Body of pancreas (tissue), 4 donors: ENCODE results near the gene GRIA4. TPM values are rescaled to one million over a fixed set of nuclear protein-coding genes. Genes with fewer than 3 reads are reported as not detected.
"Not testable (repeated sequence)": the region's sequence is repeated elsewhere in the genome, so short reads cannot be mapped to it uniquely, and the experiment has no call there.

Experiments used
- ATAC-seq: fragments of 150-250 bp; one replicate; pipeline ENCODE4 v1.9.1; 2016
- DNase-seq, 4 donors: peaks; one replicate each; pipeline ENCODE4 v3.0.0-alpha.2; 2019
- H3K27ac ChIP-seq, 4 donors: fragments of 200-600 bp; sonication (generic); 1 replicate in 3 of 4; 2 replicates in 1 of 4; pipeline versions ENCODE4 v1.5.1 to v1.6.1; 2016 to 2019; ENCODE audit warnings: mild to moderate bottlenecking in 1 of 4, mixed read lengths in 1 of 4, moderate library complexity in 1 of 4
- H3K27me3 ChIP-seq, 2 donors: fragments of 200-600 bp; sonication (generic); one replicate each; pipeline ENCODE4 v1.6.0; 2016; ENCODE audit warnings: mild to moderate bottlenecking in 1 of 2
- H3K36me3 ChIP-seq, 2 donors: fragments of 200-600 bp; sonication (generic); replicated peaks in 1 of 2; 2 replicates each; pipeline ENCODE4 v1.5.1; 2016; ENCODE audit warnings: low read depth in 2 of 2; ENCODE audit not compliant: insufficient read depth in 1 of 2
- H3K4me1 ChIP-seq: fragments of 200-600 bp; sonication (generic); one replicate; pipeline ENCODE4 v1.6.0; 2016
- H3K4me3 ChIP-seq, 2 donors: fragments of 200-600 bp; sonication (generic); 1 replicate in 1 of 2; 2 replicates in 1 of 2; pipeline ENCODE4 v1.5.1; 2016 to 2019
- H3K9me3 ChIP-seq, 3 donors: fragments of 200-600 bp; sonication (generic); 1 replicate in 2 of 3; 2 replicates in 1 of 3; pipeline ENCODE4 v1.5.1; 2016
- CTCF ChIP-seq, 7 experiments: fragments of 450-650 bp in 4 of 7; fragments of 200-600 bp in 3 of 7; sonication (generic) in 3 of 7; IDR thresholded peaks; one replicate each; pipeline ENCODE4 v1.5.1; 2016 to 2019; ENCODE audit warnings: antibody characterized with exemption in 7 of 7
- POLR2A ChIP-seq, 3 donors: fragments of 450-650 bp; IDR thresholded peaks; one replicate each; pipeline ENCODE4 v1.6.1; 2016; ENCODE audit warnings: antibody characterized with exemption in 3 of 3, mild to moderate bottlenecking in 2 of 3
- WGBS, 2 donors: methylation state at CpG; one replicate each; pipeline ENCODE4 v1.1.5; 2017; 5-methylcytosine and 5-hydroxymethylcytosine counted together
- intact Hi-C: fragments of 100-400 bp; cut with DNase I; formaldehyde crosslinking; loops from one replicate; pipeline ENCODE4 v1.15.1; 2023
- total RNA-seq, 2 donors: library from RNA; depleted of rRNA; stranded (reverse); fragments of >200 nt; gene quantifications; one replicate each; pipeline ENCODE4 v1.1.0, GENCODE V29; 2016

GRIA4 gene
- total RNA-seq, 2 donors from 2014 or later = 0.26 TPM; not detected in 1

GRCh38 chr11:105870516-105871113 lies 260.7 kb downstream of the GRIA4 start:
- Histone ChIP-seq H3K4me1 (no peaks in the 10 kb centered on the region), H3K4me3 (no peak overlapping the region), H3K36me3 (no peaks in the 10 kb centered on the region), H3K9me3 (no peaks in the 10 kb centered on the region), H3K27me3 (no peaks in the 10 kb centered on the region), H3K27ac (no peak overlapping the region)
- DNase-seq (no peak), ATAC-seq (no peak)
- TF ChIP-seq POLR2A (IDR thresholded peaks at IDR 0.05) (no peak), CTCF (IDR thresholded peaks at IDR 0.05) (no peak)
- 62 to 70% methylated on average over 8 of the region's 8 CpGs for whole genome bisulfite sequencing, 2 donors
- intact Hi-C loops = no loop called here

- H3K4me1 ChIP-seq = no peaks in the 10 kb centered on the region
- H3K27ac ChIP-seq = no peak overlapping the region
- H3K27me3 ChIP-seq = no peaks in the 10 kb centered on the region
- H3K9me3 ChIP-seq = no peaks in the 10 kb centered on the region
- DNase-seq (no peak), ATAC-seq (no peak)
- 84 to 93% methylated on average over 2 to 3 of the region's 3 CpGs for WGBS, 2 donors
- intact Hi-C loops = no loop called here
- TF ChIP-seq CTCF (IDR thresholded peaks at IDR 0.05) = no peak
- TF ChIP-seq POLR2A (IDR thresholded peaks at IDR 0.05) = no peak
- no peak overlapping the region for H3K4me3 ChIP-seq
- no peaks in the 10 kb centered on the region for H3K36me3 ChIP-seq
Measured at GRCh38 chr11:105878510-105878909, 268.6 kb downstream of the GRIA4 start.

GRCh38 chr11:105878927-105879326 lies 269.1 kb downstream of the GRIA4 start:
- 67 to 84% methylated on average over 5 of the region's 5 CpGs for WGBS, 2 donors
- ATAC-seq, H3K4me1 ChIP-seq, H3K9me3 ChIP-seq, H3K4me3 ChIP-seq, DNase-seq, H3K27me3 ChIP-seq, H3K27ac ChIP-seq, intact Hi-C loops, H3K36me3 ChIP-seq: not testable (repeated sequence)

- intact Hi-C loops = no loop called here
- Histone ChIP-seq H3K4me3 (no peak overlapping the region), H3K27ac (no peak overlapping the region), H3K4me1 (no peaks in the 10 kb centered on the region), H3K36me3 (no peaks in the 10 kb centered on the region), H3K27me3 (no peaks in the 10 kb centered on the region), H3K9me3 (no peaks in the 10 kb centered on the region)
- DNase-seq (no peak), ATAC-seq (no peak)
- TF ChIP-seq POLR2A (IDR thresholded peaks at IDR 0.05) (no peak), CTCF (IDR thresholded peaks at IDR 0.05) (no peak)
Measured at GRCh38 chr11:105881027-105881426, 271.2 kb downstream of the GRIA4 start.

- H3K4me1 ChIP-seq = no peaks in the 10 kb centered on the region
- DNase-seq = no peak
- ATAC-seq = no peak
- H3K36me3 ChIP-seq = no peaks in the 10 kb centered on the region
- TF ChIP-seq CTCF (IDR thresholded peaks at IDR 0.05) (no peak), POLR2A (IDR thresholded peaks at IDR 0.05) (no peak)
- 47 to 54% methylated on average over 3 of the region's 3 CpGs for WGBS, 2 donors
- H3K27ac ChIP-seq = no peak overlapping the region
- intact Hi-C loops = no loop called here
- H3K9me3 ChIP-seq = no peaks in the 10 kb centered on the region
- H3K4me3 ChIP-seq = no peak overlapping the region
- no peaks in the 10 kb centered on the region for H3K27me3 ChIP-seq
Measured at GRCh38 chr11:105884436-105884835, 274.6 kb downstream of the GRIA4 start.
